ENCODE results near the gene DPF1.

- TF ChIP-seq CTCF (conservative IDR thresholded peaks at IDR 0.05 in 1 of 2, IDR thresholded peaks at IDR 0.05 in 1 of 2; ENCODE audit: low read depth in 1 of 2, low read length in 2 of 2): no peak
- no peak for TF ChIP-seq EZH2 (IDR thresholded peaks at IDR 0.05; ENCODE audit: low read length, missing control alignments)
Measured at GRCh38 chr19:38250821-38251563, 27.0 kb upstream of the DPF1 start.
